ENCODE measurements around the gene MKI67. TPM values are rescaled to one million over a fixed set of nuclear protein-coding genes. Genes with fewer than 3 reads are reported as not detected.
"Not testable (repeated sequence)": the region's sequence is repeated elsewhere in the genome, so short reads cannot be mapped to it uniquely, and the experiment has no call there.

MKI67 gene
- total RNA-seq, 1 experiment from 2014 or later: 22.9 TPM

DNA sequence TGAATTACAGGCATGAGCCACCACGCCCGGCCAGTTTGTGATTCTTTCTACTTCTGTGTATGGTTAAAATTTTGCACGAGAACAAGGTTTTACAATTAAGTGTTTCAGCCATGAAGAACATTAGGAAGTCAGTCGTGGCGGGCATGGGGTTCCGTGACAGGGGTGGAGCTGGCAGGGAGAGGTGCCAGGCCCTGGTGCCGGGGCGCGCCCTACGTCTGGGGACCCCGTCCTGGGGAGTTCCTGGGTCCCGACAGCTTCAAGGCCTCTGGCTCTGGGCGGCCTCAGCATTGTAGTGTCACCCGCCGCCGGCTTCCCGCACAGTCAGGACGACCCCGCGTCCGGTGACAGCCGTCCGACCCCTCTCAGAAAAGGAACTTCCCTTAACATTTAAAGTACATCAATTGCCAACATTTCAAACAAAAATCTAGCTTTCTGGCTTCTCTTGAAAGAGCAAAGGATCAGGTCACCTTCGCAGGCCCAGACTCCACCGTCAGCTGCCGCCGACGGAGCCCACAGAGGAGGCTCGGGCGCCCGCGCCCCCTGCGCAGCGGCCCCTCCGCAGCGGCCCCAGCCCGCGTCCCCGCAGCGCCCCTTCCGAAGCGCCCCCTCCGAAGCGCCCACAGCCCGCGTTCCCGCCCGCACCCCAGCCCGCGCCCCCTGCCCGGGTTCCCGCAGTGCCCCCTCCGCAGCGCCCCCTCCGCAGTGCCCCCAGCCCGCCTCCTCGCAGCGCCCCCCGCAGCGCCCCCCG, 23.2 kb upstream of the MKI67 start:
- DNase-seq (ENCODE audit: low spot score): no peak

DNA sequence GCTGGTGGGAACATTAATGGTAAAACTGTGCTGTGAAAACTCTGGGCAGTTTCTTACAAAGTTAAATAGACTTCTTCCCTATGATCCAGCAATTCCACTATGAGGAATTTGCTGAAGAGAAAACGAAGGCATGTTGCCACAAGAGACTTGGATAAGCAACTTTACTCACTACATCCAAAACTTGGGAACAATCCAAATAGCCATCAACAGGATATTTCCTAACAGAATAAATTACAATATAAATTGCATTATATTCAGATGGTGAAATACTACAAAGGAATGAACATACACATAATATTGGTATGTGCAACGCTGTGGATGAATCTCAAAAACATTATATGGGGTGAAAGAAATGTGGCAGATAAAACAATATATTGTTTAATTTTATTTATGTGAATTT, 21.4 kb upstream of the MKI67 start:
- DNase-seq (ENCODE audit: low spot score): no peak

DNA sequence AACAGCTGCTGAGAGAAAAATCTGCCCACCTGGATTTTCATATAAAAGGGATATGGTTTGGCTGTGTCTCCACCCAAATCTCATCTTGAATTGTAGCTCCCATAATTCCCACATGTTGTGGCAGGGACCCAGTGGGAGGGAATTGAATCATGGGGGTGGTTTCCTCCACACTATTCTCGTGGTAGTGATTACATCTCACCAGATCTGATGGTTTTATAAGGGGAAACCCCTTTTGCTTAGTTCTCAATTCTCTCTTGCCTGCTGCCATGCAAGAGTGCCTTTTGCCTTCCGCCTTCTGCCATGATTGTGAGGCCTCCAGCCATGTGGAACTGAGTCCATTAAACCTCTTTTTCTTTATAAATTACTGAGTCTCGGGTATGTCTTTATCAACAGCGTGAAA, 20.8 kb upstream of the MKI67 start:
- no peak for DNase-seq (ENCODE audit: low spot score)

DNA sequence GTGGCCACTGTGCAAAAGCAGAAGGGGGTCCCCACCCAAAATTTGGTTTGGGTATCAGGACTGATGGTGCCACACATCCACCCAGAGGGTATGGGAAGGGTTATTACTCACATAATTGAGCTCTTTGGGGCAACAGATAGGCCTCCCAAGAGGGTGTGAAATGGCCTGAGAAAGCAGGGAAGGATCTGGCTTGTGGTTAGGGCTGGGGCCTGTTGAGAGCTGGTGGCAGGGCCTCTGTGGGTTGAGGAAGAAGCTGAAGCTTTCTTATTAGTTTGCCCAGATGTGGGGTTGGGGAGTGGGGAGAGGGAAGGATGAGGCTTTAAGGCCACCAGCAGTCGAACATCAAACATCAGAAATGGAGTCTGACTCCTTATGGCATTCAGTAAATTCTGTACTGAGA, 18.3 kb upstream of the MKI67 start:
- no peak for DNase-seq (ENCODE audit: low spot score)

DNA sequence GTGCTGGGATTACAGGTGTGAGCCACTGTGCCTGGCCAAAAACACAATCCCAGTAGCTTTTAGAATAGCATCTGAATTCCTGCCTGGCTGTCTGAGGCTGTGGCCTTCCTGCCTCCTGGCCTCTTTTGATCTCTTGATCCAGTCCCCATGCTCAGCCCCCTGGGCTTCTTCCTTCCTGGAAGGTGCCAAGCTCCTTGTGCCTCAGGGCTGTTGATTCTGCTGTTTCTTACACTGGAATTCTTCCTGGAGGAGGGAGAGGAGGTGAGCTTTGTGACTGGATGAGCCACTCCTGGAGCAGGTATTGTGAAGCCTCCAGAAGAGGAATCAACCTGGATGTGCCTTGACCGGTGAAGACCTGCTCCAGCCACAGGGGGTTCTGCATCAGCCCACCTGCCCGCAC, 17.3 kb upstream of the MKI67 start:
- DNase-seq (ENCODE audit: low spot score): no peak

DNA sequence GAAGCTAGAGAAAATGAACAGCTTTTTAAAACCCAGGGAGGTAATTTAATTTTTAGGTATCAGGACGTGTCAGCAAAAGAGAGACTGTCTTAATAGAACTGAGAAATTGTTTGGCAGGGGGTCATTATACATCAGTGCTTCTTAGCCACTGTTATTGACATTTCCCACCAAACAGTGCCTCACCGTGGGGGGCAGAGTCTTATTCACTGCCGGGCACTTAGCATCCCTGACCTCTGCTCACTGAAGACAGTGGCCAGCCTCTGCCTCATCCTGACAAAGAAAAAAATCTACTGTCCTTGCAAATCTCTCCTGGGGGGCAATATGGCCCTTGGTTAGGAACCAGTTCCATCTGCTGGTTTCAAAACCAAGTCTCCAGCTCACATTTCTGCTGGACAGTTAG, 14.2 kb upstream of the MKI67 start:
- no peak for DNase-seq (ENCODE audit: low spot score)

DNA sequence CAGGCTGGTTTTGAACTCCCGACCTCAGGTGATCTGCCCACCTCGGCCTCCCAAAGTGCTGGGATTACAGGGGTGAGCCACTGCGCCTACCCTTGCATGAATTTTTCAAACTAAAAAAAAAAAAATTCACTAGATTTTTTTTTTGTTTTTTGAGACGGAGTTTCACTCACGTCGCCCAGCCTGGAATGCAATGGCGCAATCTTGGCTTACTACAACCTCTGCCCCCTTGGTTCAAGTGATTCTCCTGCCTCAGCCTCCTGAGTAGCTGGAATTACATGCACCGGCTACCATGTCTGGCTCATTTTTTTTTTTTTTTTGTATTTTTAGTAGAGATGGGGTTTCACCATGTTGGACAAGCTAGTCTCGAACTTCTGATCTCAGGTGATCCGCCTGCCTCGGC, 12.2 kb upstream of the MKI67 start:
- not testable (repeated sequence) for DNase-seq (ENCODE audit: low spot score)

DNA sequence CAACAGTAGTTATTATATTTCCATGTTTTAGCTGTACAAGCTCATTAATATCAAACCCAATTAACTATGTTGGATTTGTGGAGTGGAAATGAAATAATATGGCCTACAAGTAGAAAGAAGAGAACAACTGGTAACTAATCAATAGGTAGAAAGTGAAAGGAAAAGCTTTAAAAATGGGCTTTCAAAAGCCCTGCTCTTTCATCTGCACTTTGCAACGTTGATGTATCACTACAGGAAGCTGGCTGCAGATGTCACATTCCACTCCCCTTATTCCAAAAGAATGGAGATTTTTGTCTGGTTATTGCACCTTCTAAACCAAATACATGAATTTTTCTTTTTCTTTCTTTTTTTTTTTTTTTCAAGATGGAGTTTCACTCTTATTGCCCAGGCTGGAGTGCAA, 11.7 kb upstream of the MKI67 start:
- DNase-seq (ENCODE audit: low spot score): no peak

DNA sequence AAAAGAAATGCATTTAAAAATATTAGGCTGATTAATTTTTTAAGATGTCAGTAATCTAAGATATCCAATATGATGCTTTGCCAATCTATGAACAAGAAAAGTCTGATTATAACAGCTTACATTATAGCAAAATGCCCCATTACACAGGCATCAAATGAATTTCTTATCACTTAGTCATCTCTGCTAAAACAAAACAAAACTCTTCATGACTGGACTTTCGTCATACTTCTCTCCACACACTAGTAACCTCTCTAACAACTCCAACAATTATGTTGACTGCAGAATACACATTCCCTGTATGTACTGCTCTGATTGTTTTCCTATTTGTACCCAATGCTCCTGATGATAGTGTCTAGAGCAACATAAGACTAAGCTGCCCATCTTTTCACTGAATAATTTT, 3.8 kb upstream of the MKI67 start:
- DNase-seq (ENCODE audit: low spot score): peak; percentile 28

DNA sequence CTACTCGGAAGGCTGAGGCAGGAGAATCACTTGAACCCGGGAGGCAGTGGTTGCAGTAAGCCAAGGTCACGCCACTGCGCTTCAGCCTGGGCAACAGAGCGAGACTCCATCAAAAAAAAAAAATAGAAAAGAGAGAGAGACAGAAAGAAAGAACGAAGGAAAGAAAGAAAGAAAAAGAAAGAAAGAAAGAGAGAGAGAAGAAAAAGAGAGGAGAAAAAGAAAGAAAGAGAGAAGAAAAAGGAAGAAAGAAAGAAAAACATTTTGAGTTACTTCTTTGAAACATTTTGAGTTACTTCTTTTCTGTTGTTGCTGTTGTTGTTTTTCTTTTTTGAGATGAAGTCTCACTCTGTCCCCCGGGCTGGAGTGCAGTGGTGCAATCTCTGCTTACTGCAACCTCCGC, 2.4 kb upstream of the MKI67 start:
- DNase-seq (ENCODE audit: low spot score): no peak

DNA sequence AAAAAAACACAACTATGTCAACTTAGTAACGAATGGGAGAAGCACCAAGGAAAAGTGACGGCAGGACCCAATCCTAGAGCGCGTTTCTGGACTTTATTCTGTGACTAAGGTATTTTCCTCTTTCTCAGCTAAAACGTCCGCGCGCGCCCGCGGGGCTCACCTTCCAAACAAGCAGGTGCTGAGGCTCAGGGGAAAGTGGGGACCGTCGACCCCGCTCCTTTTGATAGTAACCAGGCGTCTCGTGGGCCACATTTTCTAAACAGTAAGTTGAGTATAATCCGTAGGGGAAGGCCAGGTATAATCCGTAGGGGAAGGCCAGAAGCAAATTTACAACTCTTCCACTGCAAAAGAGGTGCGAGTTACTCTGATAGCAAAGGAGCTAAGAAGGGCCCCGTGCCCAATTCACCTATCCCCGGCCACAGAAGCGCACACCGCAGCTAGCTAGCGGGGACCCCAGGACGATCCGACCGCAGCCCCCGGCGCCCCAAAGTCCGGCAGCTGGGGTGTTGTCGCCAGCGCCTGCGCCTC, 743 bp downstream of the MKI67 start:
- DNase-seq (ENCODE audit: low spot score): no peak

DNA sequence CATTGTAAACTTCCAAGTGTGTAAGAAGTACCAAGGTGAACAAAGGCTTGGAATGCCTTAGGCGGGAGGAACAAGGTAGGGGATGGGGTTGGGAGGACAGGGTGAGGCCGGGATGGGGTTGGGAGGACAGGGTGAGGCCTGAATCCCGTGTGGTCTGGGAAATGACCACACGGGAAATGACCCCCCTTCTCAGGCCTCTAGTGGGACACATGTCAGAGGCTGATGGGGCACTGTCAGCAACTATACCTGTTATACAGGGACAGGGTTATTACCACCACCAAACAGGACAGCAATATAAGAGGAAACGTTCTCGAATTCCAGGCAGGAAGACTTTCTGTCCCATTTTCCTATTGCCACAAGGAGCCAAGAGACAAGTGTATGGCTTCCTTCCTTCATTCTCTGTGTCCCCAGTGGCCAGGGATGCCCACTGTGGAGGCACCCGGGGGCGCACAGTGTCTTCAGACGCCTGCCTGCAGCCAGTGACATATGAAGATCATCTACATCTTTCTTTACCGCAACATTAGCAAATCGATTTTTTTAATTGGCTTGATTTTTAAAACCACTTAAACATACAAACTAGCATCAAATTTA, 1.3 kb downstream of the MKI67 start:
- no peak for DNase-seq (ENCODE audit: low spot score)

DNA sequence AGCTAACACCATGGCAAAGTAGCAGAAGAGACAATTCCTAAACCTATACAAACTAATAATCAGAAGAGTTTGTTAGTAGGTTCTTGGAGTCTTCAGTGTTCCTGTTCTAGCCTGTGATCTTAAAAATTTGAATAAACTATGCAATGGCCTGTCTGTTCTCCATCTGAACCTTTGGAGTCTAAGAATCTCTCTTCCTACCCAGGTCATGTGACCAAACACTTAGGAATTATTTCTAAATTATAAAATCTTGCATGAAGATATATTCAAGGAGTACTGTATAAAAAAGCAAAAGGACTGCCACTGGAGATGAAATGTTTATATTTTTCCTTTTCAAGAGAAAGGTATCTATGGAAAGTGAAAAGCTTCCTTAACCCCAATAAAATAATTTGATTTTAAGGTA, 2.4 kb downstream of the MKI67 start:
- no peak for DNase-seq (ENCODE audit: low spot score)

DNA sequence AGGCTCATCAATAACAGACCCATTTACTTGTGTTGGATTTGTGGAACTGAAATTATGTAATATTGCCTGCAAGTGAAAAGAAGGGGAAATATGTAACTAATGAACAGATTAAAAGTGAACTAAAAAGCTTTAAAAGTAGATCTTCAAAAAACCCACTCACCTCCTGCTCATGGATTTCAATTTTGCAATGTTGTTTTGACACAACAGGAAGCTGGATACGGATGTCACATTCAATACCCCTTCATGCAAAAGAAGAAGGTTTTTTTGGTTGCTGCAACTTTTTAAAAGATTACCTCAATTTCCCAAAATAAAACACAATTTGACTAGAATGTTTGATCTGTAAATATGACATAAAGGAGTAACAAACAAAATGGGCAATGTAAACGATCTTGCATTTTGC, 3.3 kb downstream of the MKI67 start:
- no peak for DNase-seq (ENCODE audit: low spot score)

DNA sequence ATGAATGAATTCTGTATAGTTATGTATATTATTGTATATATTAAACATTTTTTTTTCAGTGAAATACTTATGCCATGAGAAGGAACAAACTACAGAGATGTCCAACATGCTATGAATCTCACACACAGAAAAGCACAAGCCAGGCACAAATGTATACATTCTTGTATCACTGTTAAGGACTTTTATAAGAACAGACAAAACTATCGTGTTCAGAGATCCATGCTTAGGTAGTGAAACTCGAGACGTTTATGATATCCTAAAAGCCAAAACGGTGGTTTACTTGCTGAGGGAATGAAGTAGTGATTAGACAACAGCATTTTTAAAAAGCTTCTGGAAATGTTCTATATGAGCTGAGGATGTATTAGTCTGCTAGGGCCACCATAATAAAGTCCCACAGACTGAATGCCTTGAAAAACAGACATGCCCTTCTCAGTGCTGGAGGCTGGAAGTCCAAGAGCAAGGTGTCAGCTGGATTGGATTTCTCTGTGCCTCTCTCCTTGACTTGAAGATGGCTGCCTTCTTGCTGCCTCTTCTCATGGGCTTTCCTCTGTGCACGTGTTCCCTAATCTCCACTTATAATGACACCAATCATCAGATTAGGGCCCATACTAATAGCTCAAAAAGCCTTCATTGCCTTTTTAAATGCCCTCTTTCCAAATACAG, 4.3 kb downstream of the MKI67 start:
- no peak for DNase-seq (ENCODE audit: low spot score)

DNA sequence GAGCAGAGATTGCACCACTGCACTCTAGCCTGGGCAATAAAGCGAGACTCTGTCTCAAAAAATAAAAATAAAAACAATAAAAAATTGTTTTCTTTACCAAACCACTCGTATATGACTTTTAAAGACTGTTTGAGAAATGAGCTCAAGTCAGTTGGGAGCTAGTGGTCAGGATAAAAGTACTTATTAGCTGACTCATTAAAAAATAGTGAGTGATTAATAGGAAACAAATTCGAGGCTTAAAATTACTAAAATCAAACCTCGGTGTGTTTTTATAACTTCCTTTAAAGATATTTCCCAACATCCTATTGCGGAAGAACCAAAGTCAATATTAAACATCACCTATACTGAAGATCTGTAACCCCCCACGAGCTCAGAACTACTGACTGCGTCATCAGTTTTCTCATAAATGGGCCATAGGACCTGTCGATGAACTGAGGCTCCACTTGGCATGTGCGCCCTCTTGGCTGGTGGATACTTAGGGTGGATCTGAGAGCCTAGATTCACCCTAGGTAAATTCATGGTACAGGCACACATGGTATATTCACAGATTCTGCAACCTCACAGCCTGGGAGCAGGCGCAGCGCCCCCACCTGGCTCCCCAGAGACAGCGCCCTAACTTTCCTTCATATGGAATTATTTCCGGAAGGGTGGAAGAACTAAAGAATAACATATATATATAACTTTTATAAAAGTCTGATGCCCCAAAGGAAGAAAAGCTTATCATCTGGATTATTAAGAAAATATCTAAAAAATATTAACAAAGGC, 9.2 kb downstream of the MKI67 start:
- no peak for DNase-seq (ENCODE audit: low spot score)

DNA sequence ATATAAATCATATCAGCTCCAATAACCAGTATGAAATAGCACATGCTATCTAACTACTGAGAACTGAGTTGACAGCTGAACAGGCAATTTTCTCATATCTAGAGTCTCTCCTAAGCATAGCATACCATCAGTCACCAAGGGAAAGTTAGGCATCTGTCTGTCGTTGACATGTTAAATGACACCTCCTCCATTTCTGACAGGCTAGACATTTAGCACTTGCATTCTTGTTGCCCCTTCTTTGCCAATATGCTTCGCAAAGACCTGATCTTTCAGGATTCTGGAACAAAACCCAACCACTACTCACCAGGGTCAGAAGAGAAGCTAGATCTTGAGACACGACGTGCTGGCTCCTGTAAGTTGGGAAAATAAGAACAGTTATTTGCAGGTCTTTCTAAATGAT, 10.0 kb downstream of the MKI67 start:
- no peak for DNase-seq (ENCODE audit: low spot score)

DNA sequence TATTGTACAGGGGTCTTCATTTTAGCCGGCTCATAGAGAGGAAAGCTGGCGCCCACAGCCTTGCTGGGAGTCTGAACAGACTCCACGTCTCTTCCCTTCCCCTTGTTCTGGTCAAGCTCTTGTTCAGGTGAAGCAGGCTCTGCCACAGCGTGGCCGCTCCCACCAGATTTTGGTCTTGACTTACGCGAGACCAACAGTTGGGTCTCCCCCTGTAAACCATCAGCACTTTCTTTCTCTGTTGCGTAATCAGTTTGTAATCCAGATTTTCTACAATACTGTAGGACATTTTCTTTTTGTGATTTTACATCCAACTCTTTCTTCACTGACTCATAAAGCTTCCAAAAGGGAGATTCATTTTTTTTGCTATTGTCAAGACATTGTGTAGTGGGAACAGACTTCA, 10.9 kb downstream of the MKI67 start:
- no peak for DNase-seq (ENCODE audit: low spot score)

DNA sequence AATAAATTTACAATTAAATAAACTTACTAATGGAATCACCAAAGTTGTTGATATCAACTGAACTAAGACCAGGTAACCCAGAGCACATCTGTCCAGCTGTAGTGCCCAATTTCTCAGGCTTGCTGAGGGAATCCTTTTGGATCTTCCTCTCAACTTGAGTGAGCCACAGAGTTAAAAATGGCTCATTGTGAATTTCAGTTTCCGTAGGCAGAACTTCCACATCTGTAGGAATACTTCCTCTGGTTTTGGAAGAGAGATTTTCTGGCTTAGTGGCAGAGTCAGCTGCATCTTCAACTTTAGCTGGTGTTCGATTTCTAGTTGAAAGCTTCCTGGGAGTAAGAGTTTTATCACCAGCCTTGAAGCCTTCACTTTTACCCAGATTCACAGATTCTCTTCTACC, 11.3 kb downstream of the MKI67 start:
- no peak for DNase-seq (ENCODE audit: low spot score)

DNA sequence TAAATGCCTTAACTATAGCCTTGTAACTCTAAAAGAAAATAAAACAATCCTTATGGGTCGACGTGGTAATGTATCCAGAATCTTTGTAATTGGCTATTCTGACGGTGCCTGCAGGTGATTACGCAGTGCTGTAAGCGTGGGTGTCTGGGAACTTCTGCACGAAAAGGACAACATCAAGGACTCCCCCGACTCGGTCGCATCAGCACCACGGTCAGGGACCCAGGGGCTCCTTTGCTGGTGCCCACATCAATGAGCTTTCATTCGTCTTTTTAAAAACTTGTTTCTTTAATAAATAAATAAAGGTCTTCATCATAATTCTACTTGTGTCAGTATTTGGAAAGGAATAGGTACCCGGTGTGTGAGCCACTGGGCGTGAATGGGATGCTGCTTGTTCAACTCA, 13.2 kb downstream of the MKI67 start:
- DNase-seq (ENCODE audit: low spot score): no peak

DNA sequence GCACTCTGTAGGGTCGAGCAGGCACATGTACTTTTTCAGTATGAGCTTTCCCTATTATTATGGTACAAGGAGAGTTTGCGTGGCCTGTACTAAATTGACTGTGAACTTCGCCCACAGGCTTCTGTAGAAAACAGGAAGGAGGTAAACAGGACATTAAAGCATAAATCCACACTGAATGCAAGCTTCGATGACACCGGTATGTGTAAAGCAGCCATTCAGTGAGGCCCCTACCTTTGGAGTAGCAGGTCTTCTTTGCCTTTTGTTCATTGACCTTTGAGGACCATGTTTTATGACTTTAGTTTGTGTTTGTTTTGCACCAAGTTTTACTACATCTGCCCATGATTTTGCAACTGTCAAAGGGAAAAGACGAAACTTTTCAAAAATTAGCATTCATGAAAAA, 14.5 kb downstream of the MKI67 start:
- no peak for DNase-seq (ENCODE audit: low spot score)

DNA sequence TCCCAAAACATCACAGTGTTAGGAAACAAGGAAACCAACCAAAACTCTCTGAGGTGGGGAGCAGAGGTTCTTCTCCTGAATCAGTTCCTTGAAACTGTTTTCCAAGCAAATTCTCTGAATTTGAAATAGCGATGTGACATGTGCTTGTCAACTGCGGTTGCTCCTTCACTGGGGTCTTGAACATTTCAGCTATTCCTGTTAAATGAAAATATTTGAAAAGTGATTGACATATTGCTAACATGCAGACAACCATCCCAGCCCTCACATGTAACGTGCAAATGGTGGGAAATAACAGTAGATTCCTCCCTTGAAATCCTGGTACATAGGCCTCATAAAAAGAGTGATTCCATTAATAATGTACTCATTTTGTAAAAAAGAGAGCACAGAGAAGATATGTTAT, 15.9 kb downstream of the MKI67 start:
- no peak for DNase-seq (ENCODE audit: low spot score)
